H9 (cell line): ENCODE data around the gene PLEKHG5. TPM values are rescaled to one million over a fixed set of nuclear protein-coding genes. Genes with fewer than 3 reads are reported as not detected.

Experiments used
- DNase-seq: peaks from one replicate; pipeline ENCODE4 v3.0.0-alpha.2; 2017
- H2AFZ ChIP-seq: one replicate; pipeline ENCODE4 v1.6.1; 2013; ENCODE audit warnings: mild to moderate bottlenecking, low read length, control low read depth, moderate library complexity
- H2AK5ac ChIP-seq: 2 replicates; pipeline ENCODE4 v1.6.1; 2013; ENCODE audit warnings: low read length, control low read depth, mixed read lengths; ENCODE audit not compliant: insufficient read length
- H2BK120ac ChIP-seq: one replicate; pipeline ENCODE4 v1.6.1; 2013; ENCODE audit warnings: low read depth, mild to moderate bottlenecking, low read length, control low read depth, inconsistent platforms; ENCODE audit not compliant: poor library complexity, severe bottlenecking
- H2BK12ac ChIP-seq: 2 replicates; pipeline ENCODE4 v1.6.1; 2013; ENCODE audit warnings: low read length, control low read depth, mixed read lengths, low read depth; ENCODE audit not compliant: insufficient read length
- H2BK15ac ChIP-seq: 2 replicates; pipeline ENCODE4 v1.6.1; 2013; ENCODE audit warnings: low read depth, low read length, control low read depth
- H2BK20ac ChIP-seq: one replicate; pipeline ENCODE4 v1.6.1; 2013; ENCODE audit warnings: low read depth, mild to moderate bottlenecking, low read length, control low read depth, inconsistent platforms; ENCODE audit not compliant: poor library complexity, severe bottlenecking
- H2BK5ac ChIP-seq: 2 replicates; pipeline ENCODE4 v1.6.1; 2013; ENCODE audit warnings: low read length, control low read depth, mixed read lengths; ENCODE audit not compliant: insufficient read length
- H3K14ac ChIP-seq: 2 replicates; pipeline ENCODE4 v1.6.1; 2013; ENCODE audit warnings: low read length, control low read depth; ENCODE audit not compliant: insufficient read depth
- H3K18ac ChIP-seq: 2 replicates; pipeline ENCODE4 v1.6.1; 2013; ENCODE audit warnings: low read depth, mild to moderate bottlenecking, mixed read lengths, low read length, control low read depth; ENCODE audit not compliant: insufficient read length
- H3K23ac ChIP-seq: 2 replicates; pipeline ENCODE4 v1.6.1; 2013; ENCODE audit warnings: low read length, control low read depth, mixed read lengths, low read depth; ENCODE audit not compliant: insufficient read length
- H3K23me2 ChIP-seq: 2 replicates; pipeline ENCODE4 v1.6.1; 2013; ENCODE audit warnings: low read depth, mild to moderate bottlenecking, mixed read lengths, low read length, control low read depth; ENCODE audit not compliant: insufficient read length, poor library complexity, severe bottlenecking
- H3K27ac ChIP-seq: 2 replicates; pipeline ENCODE4 v1.5.1; 2013; ENCODE audit warnings: low read length, control low read depth, mixed read lengths, low read depth; ENCODE audit not compliant: insufficient read length
- H3K27me3 ChIP-seq: 2 replicates; pipeline ENCODE4 v1.6.1; 2013; ENCODE audit warnings: low read length, control low read depth, inconsistent platforms; ENCODE audit not compliant: insufficient read depth
- H3K4ac ChIP-seq: 2 replicates; pipeline ENCODE4 v1.6.1; 2013; ENCODE audit warnings: low read depth, mild to moderate bottlenecking, control low read depth, inconsistent platforms, low read length, moderate library complexity
- H3K4me1 ChIP-seq: 2 replicates; pipeline ENCODE4 v1.6.1; 2013; ENCODE audit warnings: low read length, control low read depth, inconsistent platforms; ENCODE audit not compliant: insufficient read depth
- H3K4me2 ChIP-seq: 2 replicates; pipeline ENCODE4 v1.6.1; 2013; ENCODE audit warnings: low read length, control low read depth, mixed read lengths; ENCODE audit not compliant: insufficient read length, insufficient read depth
- H3K56ac ChIP-seq: 2 replicates; pipeline ENCODE4 v1.6.1; 2013; ENCODE audit warnings: low read depth, mild to moderate bottlenecking, mixed read lengths, low read length, control low read depth; ENCODE audit not compliant: insufficient read length
- H3K79me1 ChIP-seq: 2 replicates; pipeline ENCODE4 v1.6.1; 2013; ENCODE audit warnings: low read depth, mild to moderate bottlenecking, moderate library complexity, low read length, control low read depth, inconsistent platforms; ENCODE audit not compliant: insufficient read depth, poor library complexity, severe bottlenecking
- H3K79me2 ChIP-seq: 2 replicates; pipeline ENCODE4 v1.6.1; 2013; ENCODE audit warnings: low read length, control low read depth, inconsistent platforms; ENCODE audit not compliant: insufficient read depth
- H3K9ac ChIP-seq: 2 replicates; pipeline ENCODE4 v1.6.1; 2013; ENCODE audit warnings: low read length, control low read depth, mixed read lengths; ENCODE audit not compliant: insufficient read length; ENCODE audit errors: extremely low read depth
- H3K9me3 ChIP-seq: one replicate; pipeline ENCODE4 v1.6.1; 2013; ENCODE audit warnings: low read depth, low read length, inconsistent platforms; ENCODE audit not compliant: control insufficient read depth
- H3T11ph ChIP-seq: one replicate; pipeline ENCODE4 v1.6.1; 2013; ENCODE audit warnings: mild to moderate bottlenecking, low read length, control low read depth, inconsistent platforms
- H4K20me1 ChIP-seq: one replicate; pipeline ENCODE4 v1.6.1; 2013; ENCODE audit not compliant: control insufficient read depth, insufficient read length, insufficient read depth
- H4K5ac ChIP-seq: 2 replicates; pipeline ENCODE4 v1.6.1; 2013; ENCODE audit warnings: low read depth, mild to moderate bottlenecking, mixed read lengths, low read length, control low read depth; ENCODE audit not compliant: insufficient read length
- H4K8ac ChIP-seq: replicated peaks from 2 replicates; pipeline ENCODE4 v1.6.1; 2013; ENCODE audit warnings: low read length, control low read depth, mixed read lengths, low read depth; ENCODE audit not compliant: insufficient read length
- H4K91ac ChIP-seq: 2 replicates; pipeline ENCODE4 v1.6.1; 2013; ENCODE audit warnings: low read depth, mild to moderate bottlenecking, moderate library complexity, mixed read lengths, low read length, control low read depth; ENCODE audit not compliant: insufficient read length
- H3K27ac Mint-ChIP-seq, 3 experiments: 2 replicates in 2 of 3; 3 replicates in 1 of 3; pipeline ENCODE4 v1.8.0; 2020 to 2021; ENCODE audit warnings: mixed read lengths in 3 of 3, mild to moderate bottlenecking in 1 of 3, moderate library complexity in 1 of 3
- H3K27me3 Mint-ChIP-seq: 2 replicates; pipeline ENCODE4 v1.8.0; 2021; ENCODE audit warnings: low read depth, mild to moderate bottlenecking, moderate library complexity, mixed read lengths
- H3K36me3 Mint-ChIP-seq, 3 experiments: 2 replicates in 2 of 3; 3 replicates in 1 of 3; pipeline ENCODE4 v1.8.0; 2020 to 2021; ENCODE audit warnings: low read depth in 3 of 3, mixed read lengths in 3 of 3; ENCODE audit not compliant: insufficient read depth in 1 of 3
- H3K4me1 Mint-ChIP-seq, 2 experiments: 2 replicates each; pipeline ENCODE4 v1.8.0; 2020; ENCODE audit warnings: mixed read lengths in 2 of 2
- H3K4me3 Mint-ChIP-seq, 2 experiments: 2 replicates in 1 of 2; 3 replicates in 1 of 2; pipeline ENCODE4 v1.8.0; 2020 to 2021; ENCODE audit warnings: mild to moderate bottlenecking in 2 of 2, mixed read lengths in 2 of 2, moderate library complexity in 1 of 2
- H3K9me3 Mint-ChIP-seq, 2 experiments: 2 replicates in 1 of 2; 3 replicates in 1 of 2; pipeline ENCODE4 v1.8.0; 2020; ENCODE audit warnings: mild to moderate bottlenecking in 2 of 2, mixed read lengths in 2 of 2, moderate library complexity in 1 of 2
- CTCF ChIP-seq: fragments of 200-600 bp; sonication (generic); conservative IDR thresholded peaks from 3 replicates; pipeline ENCODE4 v1.8.0; 2021; ENCODE audit warnings: antibody characterized with exemption, mild to moderate bottlenecking
- WGBS: extraction: QIAGEN DNeasy Blood & Tissue Kit; methylation state at CpG from one replicate; pipeline ENCODE4 v1.1.7; 2013; ENCODE audit warnings: missing lambda C conversion rate, low lambda C conversion rate, mixed read lengths; ENCODE audit not compliant: insufficient read length; ENCODE audit errors: extremely low coverage; 5-methylcytosine and 5-hydroxymethylcytosine counted together
- total RNA-seq: library from RNA; stranded (reverse); gene quantifications from 2 replicates; pipeline ENCODE4 v1.2.1, GENCODE V29; 2021

The PLEKHG5 gene
- total RNA-seq, 1 experiment from 2014 or later, result 22.3 TPM

GRCh38 chr1:6483761-6484117, 7.7 kb downstream of the PLEKHG5 start:
- no peak overlapping the region for H4K91ac ChIP-seq

More at GRCh38 chr1:6483761-6484117, 7.7 kb downstream of the PLEKHG5 start:
- Histone ChIP-seq H2AFZ (no peak overlapping the region), H3K27me3 (no peaks in the 10 kb centered on the region), H2BK12ac (no peak overlapping the region), H3K4me1 (no peaks in the 10 kb centered on the region), H3K23me2 (peaks cover 5% of the 10 kb centered on the region), H3K4me2 (no peak overlapping the region), H3K56ac (no peak overlapping the region), H3T11ph (no peak overlapping the region), H3K79me2 (0 out of 2 replicates have a peak, but pooled peaks cover 1% of the 10 kb centered on the region), H2AK5ac (no peak overlapping the region), H3K4ac (no peak overlapping the region), H3K27ac (no peak overlapping the region), H2BK15ac (no peak overlapping the region), H3K14ac (no peak overlapping the region), H3K18ac (no peak overlapping the region), H3K79me1 (no peaks in the 10 kb centered on the region), H2BK20ac (no peak overlapping the region), H4K20me1 (no peaks in the 10 kb centered on the region), H2BK120ac (no peak overlapping the region), H3K9ac (no peak overlapping the region), H4K5ac (no peak overlapping the region), H3K9me3 (no peaks in the 10 kb centered on the region), H2BK5ac (no peak overlapping the region), H4K8ac (no peak overlapping the region), H3K23ac (no peak overlapping the region)
- peaks cover 5% of the 10 kb centered on the region for H3K27me3 Mint-ChIP-seq
- no CpG with 5 or more reads among the region's 7 CpGs for WGBS
- H3K27ac Mint-ChIP-seq, result no peak overlapping the region
- H3K36me3 Mint-ChIP-seq, result peaks cover 0 to 3% (median 3%) of the 10 kb centered on the region in 3 experiments; a peak in 3 of 7 replicates
- DNase-seq, result no peak
- H3K4me3 Mint-ChIP-seq, result peak overlapping the region; percentile 75 to 87; a peak in 3 of 5 replicates
- no peak for TF ChIP-seq CTCF
- no peaks in the 10 kb centered on the region; a peak in 1 of 5 replicates for H3K9me3 Mint-ChIP-seq
- H3K4me1 Mint-ChIP-seq, result peaks cover 14 to 20% of the 10 kb centered on the region in 2 experiments
